Left lung (tissue), 10 donors: ENCODE measurements around the gene ADGRG4. TPM values are rescaled to one million over a fixed set of nuclear protein-coding genes. Genes with fewer than 3 reads are reported as not detected.

ENCODE experiments used
- ATAC-seq: fragments of 200-7000 bp; cut with Tn5 transposase; one replicate; pipeline ENCODE4 v1.9.1; 2020; ENCODE audit warnings: moderate library complexity
- DNase-seq, 4 donors: peaks; one replicate each; pipeline ENCODE4 v3.0.0-alpha.2; 2013 to 2020
- H3K27ac ChIP-seq, 2 donors: fragments of 200-600 bp; sonication (generic) in 1 of 2; one replicate each; pipeline versions ENCODE4 v1.5.0 to v1.8.0; 2020 to 2021
- H3K27me3 ChIP-seq, 2 donors: fragments of 200-600 bp; sonication (generic) in 1 of 2; one replicate each; pipeline versions ENCODE4 v1.5.0 to v1.8.0; 2020 to 2021
- H3K36me3 ChIP-seq, 2 donors: fragments of 200-600 bp; sonication (generic) in 1 of 2; one replicate each; pipeline versions ENCODE4 v1.5.0 to v1.8.0; 2020 to 2021
- H3K4me1 ChIP-seq, 2 donors: fragments of 200-600 bp; one replicate each; pipeline ENCODE4 v1.8.0; 2021
- H3K4me3 ChIP-seq, 2 donors: fragments of 200-600 bp; sonication (generic) in 1 of 2; one replicate each; pipeline versions ENCODE4 v1.5.0 to v1.8.0; 2020 to 2021; ENCODE audit warnings: mild to moderate bottlenecking in 1 of 2
- H3K9me3 ChIP-seq, 2 donors: fragments of 200-600 bp; sonication (generic) in 1 of 2; one replicate each; pipeline versions ENCODE4 v1.5.0 to v1.8.0; 2020 to 2021
- CTCF ChIP-seq, 2 donors: fragments of 200-600 bp; sonication (generic) in 1 of 2; IDR thresholded peaks; one replicate each; pipeline versions ENCODE4 v1.5.0 to v1.8.0; 2021; ENCODE audit warnings: antibody characterized with exemption in 2 of 2
- intact Hi-C, 2 donors: fragments of 100-400 bp; cut with DNase I; formaldehyde crosslinking; loops; one replicate each; pipeline versions ENCODE4 v1.11.2 to v1.14.2; 2022
- polyA plus RNA-seq, 6 donors: library from polyadenylated mRNA; unstranded; fragments of 120-200 nt; gene quantifications; one replicate each; pipeline ENCODE4 v1.2.1, GENCODE V29; 2013; ENCODE audit not compliant: insufficient read length in 6 of 6
- total RNA-seq, 2 donors: library from RNA; stranded (reverse); fragmentation: NEBNext Ultra II Directional; extraction: Animal tissue kit (Norgen Biotek cat#: 25700); gene quantifications; one replicate each; pipeline ENCODE4 v1.2.1, GENCODE V29; 2021
- donor health status: DM: no; HTN: yes; CAD: no.
- donor health status: DM: no; HTN: no; CAD: no.

ADGRG4 gene
- total and polyA plus RNA-seq, 8 donors: 0.03 TPM; not detected in 7

- no peak for ATAC-seq
- intact Hi-C loops: no loop called here
- no peaks in the 10 kb centered on the region for H3K36me3 ChIP-seq
Observed at GRCh38 chrX:136318156-136318555, 17.4 kb downstream of the ADGRG4 start.

GRCh38 chrX:136318895-136319597 is 18.3 kb downstream of the ADGRG4 start:
- H3K27ac ChIP-seq: no peak overlapping the region
- intact Hi-C loops: no loop called here
- no peak for TF ChIP-seq CTCF (IDR thresholded peaks at IDR 0.05)
- no peaks in the 10 kb centered on the region for H3K36me3 ChIP-seq
- no peaks in the 10 kb centered on the region for H3K9me3 ChIP-seq
- no peak for ATAC-seq
- no peaks in the 10 kb centered on the region for H3K4me1 ChIP-seq
- no peak for DNase-seq
- H3K27me3 ChIP-seq: no peaks in the 10 kb centered on the region
- H3K4me3 ChIP-seq: no peak overlapping the region

More at GRCh38 chrX:136318156-136318555, 17.4 kb downstream of the ADGRG4 start:
- Histone ChIP-seq H3K4me3 (no peak overlapping the region), H3K9me3 (no peaks in the 10 kb centered on the region), H3K27me3 (no peaks in the 10 kb centered on the region), H3K27ac (no peak overlapping the region), H3K4me1 (no peaks in the 10 kb centered on the region)
- no peak for DNase-seq
- TF ChIP-seq CTCF (IDR thresholded peaks at IDR 0.05): no peak

DNA sequence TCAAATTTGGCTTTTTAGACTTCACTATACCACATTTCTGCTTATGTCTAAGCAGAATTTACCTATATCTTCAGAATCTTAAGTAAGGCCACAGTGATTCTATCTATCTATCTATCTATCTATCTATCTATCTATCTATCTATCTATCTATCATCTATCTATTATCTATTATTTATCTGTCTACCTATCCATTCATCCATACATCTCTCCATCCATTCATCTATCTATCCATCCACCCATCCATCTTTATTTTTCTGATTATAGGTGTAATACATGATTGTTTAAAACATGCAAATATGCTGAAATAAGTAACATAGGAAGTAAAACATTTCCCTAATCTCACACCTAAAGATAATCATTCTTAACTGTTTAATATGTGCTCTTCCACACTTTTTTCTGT is 18.8 kb downstream of the ADGRG4 start:
- TF ChIP-seq CTCF (IDR thresholded peaks at IDR 0.05): no peak
- Histone ChIP-seq H3K27ac (no peak overlapping the region), H3K27me3 (no peaks in the 10 kb centered on the region), H3K4me1 (no peaks in the 10 kb centered on the region), H3K36me3 (no peaks in the 10 kb centered on the region), H3K9me3 (no peaks in the 10 kb centered on the region), H3K4me3 (no peak overlapping the region)
- DNase-seq: no peak
- intact Hi-C loops: no loop called here
- no peak for ATAC-seq

DNA sequence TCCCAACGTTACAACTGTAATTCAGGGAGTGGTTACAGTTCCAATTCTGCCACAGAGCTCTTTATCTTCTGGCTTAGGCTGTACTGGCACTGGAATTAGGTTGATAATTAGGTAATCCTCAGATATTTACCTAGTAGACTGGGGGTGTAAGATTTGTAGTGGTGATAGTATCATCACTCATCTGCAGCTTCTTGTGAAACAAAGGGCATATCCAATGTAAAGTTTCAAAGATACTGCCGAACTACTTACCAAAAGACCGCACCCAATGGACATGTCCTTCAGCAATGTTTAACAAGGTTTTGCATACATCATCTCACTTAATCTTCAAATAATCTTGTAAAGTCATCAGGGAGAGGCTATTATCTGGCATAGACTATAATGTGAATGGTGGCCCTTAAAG is 20.8 kb downstream of the ADGRG4 start:
- ATAC-seq: no peak
- H3K27me3 ChIP-seq: no peaks in the 10 kb centered on the region
- H3K4me1 ChIP-seq: no peaks in the 10 kb centered on the region
- no peaks in the 10 kb centered on the region for H3K9me3 ChIP-seq
- intact Hi-C loops: no loop called here
- H3K4me3 ChIP-seq: no peak overlapping the region
- H3K27ac ChIP-seq: no peak overlapping the region
- no peak for TF ChIP-seq CTCF (IDR thresholded peaks at IDR 0.05)
- H3K36me3 ChIP-seq: no peaks in the 10 kb centered on the region
- no peak for DNase-seq

- Histone ChIP-seq H3K27me3 (no peaks in the 10 kb centered on the region), H3K4me3 (no peak overlapping the region), H3K36me3 (no peaks in the 10 kb centered on the region), H3K4me1 (no peaks in the 10 kb centered on the region), H3K27ac (no peak overlapping the region), H3K9me3 (no peaks in the 10 kb centered on the region)
- TF ChIP-seq CTCF (IDR thresholded peaks at IDR 0.05): no peak
- no peak for ATAC-seq
- DNase-seq: no peak
- intact Hi-C loops: no loop called here
Observed at GRCh38 chrX:136322064-136322463, 21.3 kb downstream of the ADGRG4 start.
